A673 (cell line): ENCODE results near the gene SAMD14. TPM values are rescaled to one million over a fixed set of nuclear protein-coding genes. Genes with fewer than 3 reads are reported as not detected.

ENCODE experiments used
- BruUV-seq: library from RNA; stranded (reverse); fragments of 400-500 nt; replicated peaks from 2 replicates; lab custom pipeline; 2021; lab: Mats Ljungman, UMichigan
- CTCF ChIA-PET: fragments of 300-600 bp; sonication (Branson Sonifier 250); formaldehyde crosslinking; loops from one replicate; lab custom pipeline; 2022; ENCODE audit warnings: antibody characterized with exemption; lab: Charles Lee
- POLR2A ChIA-PET: fragments of 300-600 bp; sonication (Branson Sonifier 250); formaldehyde crosslinking; loops from one replicate; lab custom pipeline; 2022; ENCODE audit warnings: antibody characterized with exemption; ENCODE audit not compliant: low non-redundant PET; lab: Charles Lee
- DNase-seq: peaks from one replicate; pipeline ENCODE4 v3.0.0-alpha.2; 2015; ENCODE audit warnings: low spot score
- H3K27ac ChIP-seq: fragments of 200-600 bp; sonication (generic); 2 replicates; pipeline ENCODE4 v1.5.1; 2016; ENCODE audit warnings: mixed run types, low read depth, mild to moderate bottlenecking, mixed read lengths, antibody characterized with exemption, low read length; ENCODE audit not compliant: poor library complexity, severe bottlenecking
- H3K27me3 ChIP-seq: fragments of 200-600 bp; sonication (generic); replicated peaks from 2 replicates; pipeline ENCODE4 v1.6.1; 2017; ENCODE audit warnings: mixed run types, low read depth, mild to moderate bottlenecking, mixed read lengths, antibody characterized with exemption, low read length; ENCODE audit not compliant: insufficient read depth, poor library complexity
- H3K36me3 ChIP-seq: fragments of 200-600 bp; sonication (generic); 2 replicates; pipeline ENCODE4 v1.6.1; 2016; ENCODE audit warnings: mixed run types, mild to moderate bottlenecking, mixed read lengths, antibody characterized with exemption, low read length; ENCODE audit not compliant: insufficient read depth, poor library complexity, severe bottlenecking
- H3K4me1 ChIP-seq: fragments of 200-600 bp; sonication (generic); 2 replicates; pipeline ENCODE4 v1.6.1; 2017; ENCODE audit warnings: mixed run types, mild to moderate bottlenecking, mixed read lengths, antibody characterized with exemption, low read length; ENCODE audit not compliant: insufficient read depth, poor library complexity, severe bottlenecking
- H3K4me3 ChIP-seq: fragments of 200-600 bp; sonication (generic); 2 replicates; pipeline ENCODE4 v1.5.1; 2016; ENCODE audit warnings: low read depth, mixed run types, mild to moderate bottlenecking, mixed read lengths, low read length; ENCODE audit not compliant: poor library complexity, severe bottlenecking
- H3K9me3 ChIP-seq: fragments of 200-600 bp; sonication (generic); 2 replicates; pipeline ENCODE4 v1.6.1; 2016; ENCODE audit warnings: mixed run types, low read depth, mild to moderate bottlenecking, mixed read lengths, antibody characterized with exemption, low read length; ENCODE audit not compliant: poor library complexity, severe bottlenecking
- EZH2 ChIP-seq: fragments of 200-600 bp; sonication (generic); IDR thresholded peaks from 2 replicates; pipeline ENCODE4 v1.6.1; 2017; ENCODE audit warnings: borderline replicate concordance, low read depth, mild to moderate bottlenecking, mixed read lengths, antibody characterized with exemption, low read length; ENCODE audit not compliant: poor library complexity, severe bottlenecking
- intact Hi-C: fragments of 100-400 bp; cut with micrococcal nuclease; formaldehyde crosslinking; loops from one replicate; pipeline ENCODE4 v1.10.0; 2022; ENCODE audit not compliant: unreplicated experiment
- total RNA-seq: library from RNA; stranded (reverse); gene quantifications from 2 replicates; pipeline ENCODE4 v1.2.3, GENCODE V29; 2021
- TF ChIP-seq, protein P1 (sequence below): fragments of 300-800, 200-600 bp; sonication (generic); conservative IDR thresholded peaks from 2 replicates; pipeline ENCODE4 v1.5.1; 2017; ENCODE audit warnings: low read depth, mild to moderate bottlenecking, antibody characterized with exemption, low read length, moderate library complexity, mixed read lengths

Gene SAMD14
- total RNA-seq, 1 experiment from 2014 or later, result 45.0 TPM

GRCh38 chr17:50078430-50078829 is 51.5 kb downstream of the SAMD14 start:
- Histone ChIP-seq H3K4me3 (no peak overlapping the region), H3K4me1 (peaks cover 6% of the 10 kb centered on the region), H3K27me3 (no peaks in the 10 kb centered on the region), H3K27ac (no peak overlapping the region), H3K9me3 (no peaks in the 10 kb centered on the region), H3K36me3 (no peaks in the 10 kb centered on the region)
- TF ChIP-seq, protein P1, sequence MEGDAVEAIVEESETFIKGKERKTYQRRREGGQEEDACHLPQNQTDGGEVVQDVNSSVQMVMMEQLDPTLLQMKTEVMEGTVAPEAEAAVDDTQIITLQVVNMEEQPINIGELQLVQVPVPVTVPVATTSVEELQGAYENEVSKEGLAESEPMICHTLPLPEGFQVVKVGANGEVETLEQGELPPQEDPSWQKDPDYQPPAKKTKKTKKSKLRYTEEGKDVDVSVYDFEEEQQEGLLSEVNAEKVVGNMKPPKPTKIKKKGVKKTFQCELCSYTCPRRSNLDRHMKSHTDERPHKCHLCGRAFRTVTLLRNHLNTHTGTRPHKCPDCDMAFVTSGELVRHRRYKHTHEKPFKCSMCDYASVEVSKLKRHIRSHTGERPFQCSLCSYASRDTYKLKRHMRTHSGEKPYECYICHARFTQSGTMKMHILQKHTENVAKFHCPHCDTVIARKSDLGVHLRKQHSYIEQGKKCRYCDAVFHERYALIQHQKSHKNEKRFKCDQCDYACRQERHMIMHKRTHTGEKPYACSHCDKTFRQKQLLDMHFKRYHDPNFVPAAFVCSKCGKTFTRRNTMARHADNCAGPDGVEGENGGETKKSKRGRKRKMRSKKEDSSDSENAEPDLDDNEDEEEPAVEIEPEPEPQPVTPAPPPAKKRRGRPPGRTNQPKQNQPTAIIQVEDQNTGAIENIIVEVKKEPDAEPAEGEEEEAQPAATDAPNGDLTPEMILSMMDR, result no peak
- no peak for TF ChIP-seq EZH2
- DNase-seq, result no peak
- POLR2A ChIA-PET, result no interaction called here
- intact Hi-C loops, result no loop called here
- CTCF ChIA-PET, result no interaction called here
- no TSS peak for BruUV-seq

GRCh38 chr17:50076591-50077235 is 53.2 kb downstream of the SAMD14 start:
- peak; percentile 42 for DNase-seq
- POLR2A ChIA-PET, result no interaction called here

DNA sequence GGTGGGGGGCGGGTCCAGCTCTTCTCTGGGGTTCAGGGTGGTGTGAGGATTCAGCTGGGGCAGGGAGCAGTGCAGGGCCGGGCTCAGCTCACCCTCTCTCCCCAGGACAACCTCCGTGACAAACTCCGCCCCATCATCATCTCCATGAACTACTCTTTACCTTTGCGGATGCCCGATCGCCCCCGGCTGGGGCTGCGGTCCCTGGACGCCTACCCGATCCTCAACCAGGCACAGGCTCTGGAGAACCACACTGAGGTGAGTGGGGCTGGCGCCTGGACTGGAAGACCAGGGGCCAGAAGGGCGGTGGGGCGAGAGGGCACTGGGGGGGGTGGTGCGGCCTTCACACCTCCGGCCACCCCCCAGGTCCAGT is 53.8 kb downstream of the SAMD14 start:
- Histone ChIP-seq H3K27me3 (no peaks in the 10 kb centered on the region), H3K36me3 (no peaks in the 10 kb centered on the region), H3K27ac (no peak overlapping the region), H3K4me3 (no peak overlapping the region), H3K9me3 (no peaks in the 10 kb centered on the region), H3K4me1 (peaks cover 6% of the 10 kb centered on the region)
- intact Hi-C loops, result no loop called here
- TF ChIP-seq, protein P1, result no peak
- TF ChIP-seq EZH2, result no peak
- ChIA-PET POLR2A (no interaction called here), CTCF (no interaction called here)
- BruUV-seq, result no TSS peak
- DNase-seq, result no peak

More at GRCh38 chr17:50076591-50077235, 53.2 kb downstream of the SAMD14 start:
- no peaks in the 10 kb centered on the region for H3K27me3 ChIP-seq
- no peak overlapping the region for H3K4me3 ChIP-seq
- BruUV-seq, result no TSS peak
- H3K9me3 ChIP-seq, result no peaks in the 10 kb centered on the region
- peaks cover 6% of the 10 kb centered on the region for H3K4me1 ChIP-seq
- TF ChIP-seq EZH2, result no peak
- TF ChIP-seq, protein P1, result no peak
- H3K27ac ChIP-seq, result no peak overlapping the region
- CTCF ChIA-PET, result interaction anchor here (0.7 kb wide), 1 partner anchor 48 kb away, joined by 3 read pairs; no protein-coding TSS in a partner anchor
- intact Hi-C loops, result no loop called here
- no peaks in the 10 kb centered on the region for H3K36me3 ChIP-seq
